Measurements from ENCODE around the gene SLC23A2.

DNA sequence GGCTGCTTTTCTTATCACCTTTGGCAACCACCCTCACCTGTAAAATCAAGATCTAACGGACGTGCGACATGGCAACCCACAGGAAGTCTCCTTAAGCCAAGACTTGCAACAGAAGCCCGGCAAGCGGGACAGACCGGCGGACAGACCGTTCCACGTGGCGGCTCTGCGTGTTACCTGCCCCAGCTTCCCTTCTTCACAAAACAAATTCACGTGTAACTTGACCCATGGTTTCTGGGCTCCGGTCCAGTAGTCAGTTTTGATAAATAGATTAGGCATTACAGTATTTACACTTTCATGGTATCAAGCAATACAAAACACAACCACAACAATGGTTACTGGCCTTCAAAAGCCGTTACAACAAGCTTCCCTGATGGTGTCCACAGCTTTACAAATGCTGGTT lies 145.8 kb downstream of the SLC23A2 start:
- TF ChIP-seq, protein P1, sequence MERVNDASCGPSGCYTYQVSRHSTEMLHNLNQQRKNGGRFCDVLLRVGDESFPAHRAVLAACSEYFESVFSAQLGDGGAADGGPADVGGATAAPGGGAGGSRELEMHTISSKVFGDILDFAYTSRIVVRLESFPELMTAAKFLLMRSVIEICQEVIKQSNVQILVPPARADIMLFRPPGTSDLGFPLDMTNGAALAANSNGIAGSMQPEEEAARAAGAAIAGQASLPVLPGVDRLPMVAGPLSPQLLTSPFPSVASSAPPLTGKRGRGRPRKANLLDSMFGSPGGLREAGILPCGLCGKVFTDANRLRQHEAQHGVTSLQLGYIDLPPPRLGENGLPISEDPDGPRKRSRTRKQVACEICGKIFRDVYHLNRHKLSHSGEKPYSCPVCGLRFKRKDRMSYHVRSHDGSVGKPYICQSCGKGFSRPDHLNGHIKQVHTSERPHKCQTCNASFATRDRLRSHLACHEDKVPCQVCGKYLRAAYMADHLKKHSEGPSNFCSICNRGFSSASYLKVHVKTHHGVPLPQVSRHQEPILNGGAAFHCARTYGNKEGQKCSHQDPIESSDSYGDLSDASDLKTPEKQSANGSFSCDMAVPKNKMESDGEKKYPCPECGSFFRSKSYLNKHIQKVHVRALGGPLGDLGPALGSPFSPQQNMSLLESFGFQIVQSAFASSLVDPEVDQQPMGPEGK (CRISPR knock-in tag; IDR thresholded peaks at IDR 0.05; ENCODE audit: borderline replicate concordance): no peak
- no peak for TF ChIP-seq ZFP30 (CRISPR knock-in tag; IDR thresholded peaks at IDR 0.05)
- TF ChIP-seq ARNTL (CRISPR knock-in tag; IDR thresholded peaks at IDR 0.05; ENCODE audit: borderline replicate concordance, low read depth): no peak
- no peak for TF ChIP-seq CSDC2 (CRISPR knock-in tag; IDR thresholded peaks at IDR 0.05)

All from SK-N-SH treated with all-trans-retinoic acid at 6 μM for 48 hours (cell line).